HG02884 (cell line): ENCODE measurements around the gene HDGFL3.
A peak's percentile ranks its signal among the peaks of the same experiment; 100 is the strongest.

Experiments
- ATAC-seq: cut with Tn5 transposase; IDR thresholded peaks from one replicate; pipeline ENCODE4 v1.9.1; 2021; ENCODE audit warnings: mild to moderate bottlenecking, moderate library complexity; ENCODE audit not compliant: unreplicated experiment

HDGFL3 gene

DNA sequence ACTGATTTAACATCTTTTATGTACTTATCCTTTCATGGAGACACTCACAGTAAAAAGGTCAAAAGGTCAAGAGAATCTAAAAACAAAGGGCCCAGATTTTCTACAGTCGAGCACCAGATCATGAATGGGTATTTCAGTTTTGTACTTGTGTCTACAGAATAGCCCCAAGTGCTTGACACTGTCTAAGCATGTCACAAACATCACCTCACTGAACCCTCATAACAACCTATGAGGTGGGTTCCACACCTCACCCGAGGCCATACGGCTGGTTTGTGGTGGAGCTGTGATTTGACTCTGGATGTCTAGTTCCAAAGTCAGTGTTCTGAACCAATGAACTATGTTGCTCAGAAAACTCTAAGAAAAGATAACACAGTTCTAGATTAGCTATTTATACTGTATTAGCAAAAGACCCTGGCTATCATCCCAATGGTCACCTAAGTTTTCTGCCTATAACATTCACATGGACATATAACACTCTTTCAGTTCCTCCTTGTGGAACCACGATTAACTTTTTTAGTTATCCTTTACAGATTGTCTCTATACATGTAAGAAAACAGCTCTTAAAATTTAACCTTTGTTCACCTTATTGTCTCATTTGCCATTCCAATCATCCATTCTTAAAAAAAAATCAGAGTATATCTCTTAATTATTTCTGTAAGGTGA, 74.6 kb downstream of the HDGFL3 start:
- ATAC-seq: no peak

DNA sequence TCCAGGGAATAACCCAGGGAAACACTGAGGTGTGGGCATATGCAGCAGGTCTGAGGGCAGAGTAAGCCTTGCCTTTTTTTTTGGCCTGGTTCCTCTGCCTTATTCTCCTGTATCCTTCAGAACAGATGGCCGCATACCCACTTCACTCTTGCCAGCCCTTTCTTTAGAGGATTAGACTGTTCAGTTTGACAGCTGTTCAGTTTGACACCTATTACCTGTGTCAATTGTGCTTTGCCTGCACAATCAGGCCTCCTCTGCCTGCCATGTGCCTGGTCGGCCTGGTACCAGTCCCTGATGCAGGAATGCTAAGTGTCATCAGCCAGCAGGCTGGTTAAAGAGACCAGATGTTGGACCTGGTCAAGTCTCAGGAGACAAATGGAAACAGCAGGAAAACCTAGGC, 77.8 kb downstream of the HDGFL3 start:
- no peak for ATAC-seq

DNA sequence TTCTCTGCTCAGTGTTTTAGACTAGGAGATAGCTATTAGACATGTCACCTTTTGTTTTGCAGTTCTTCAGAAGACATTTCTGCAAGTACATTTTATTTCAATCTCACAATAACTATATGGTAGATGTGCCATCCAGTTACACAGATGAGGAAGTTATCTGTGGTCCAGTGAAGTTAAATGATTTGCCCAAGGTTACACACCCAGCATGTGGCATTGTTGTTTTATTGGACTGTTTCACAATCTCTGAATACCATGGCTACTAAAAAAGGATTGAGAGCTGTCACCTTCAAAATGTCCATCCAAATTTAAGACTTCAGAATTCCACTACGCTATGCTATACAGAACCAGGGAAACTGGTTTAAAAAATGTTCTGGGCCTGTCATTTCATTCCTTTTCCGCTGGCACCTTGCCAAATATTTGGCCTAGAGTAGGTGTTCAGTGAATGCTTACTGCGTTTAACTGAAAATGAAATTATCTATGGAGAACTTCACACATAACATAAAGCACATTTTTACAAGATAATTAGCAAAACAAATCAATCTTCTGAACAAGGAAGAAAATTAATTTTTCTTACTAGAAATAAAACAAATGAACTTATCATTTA, 80.0 kb downstream of the HDGFL3 start:
- no peak for ATAC-seq

DNA sequence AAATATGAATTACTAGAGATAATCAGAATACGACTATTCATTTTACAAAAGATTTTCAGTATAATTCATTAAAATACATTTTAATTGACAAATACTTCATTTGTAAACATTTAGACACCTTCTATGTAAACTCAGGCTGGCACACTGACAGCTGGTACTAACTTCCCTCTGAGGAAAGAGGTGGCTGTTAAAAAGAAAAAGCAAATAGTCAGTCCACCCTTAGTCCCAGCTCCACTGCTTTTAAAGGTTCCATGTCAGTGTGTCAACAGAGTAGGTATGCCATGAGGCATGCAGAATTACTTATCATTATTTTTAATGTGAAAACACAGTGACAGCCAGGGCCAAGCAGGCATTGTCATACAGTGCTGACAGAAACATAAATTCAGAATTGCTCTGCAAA, 84.1 kb downstream of the HDGFL3 start:
- no peak for ATAC-seq

DNA sequence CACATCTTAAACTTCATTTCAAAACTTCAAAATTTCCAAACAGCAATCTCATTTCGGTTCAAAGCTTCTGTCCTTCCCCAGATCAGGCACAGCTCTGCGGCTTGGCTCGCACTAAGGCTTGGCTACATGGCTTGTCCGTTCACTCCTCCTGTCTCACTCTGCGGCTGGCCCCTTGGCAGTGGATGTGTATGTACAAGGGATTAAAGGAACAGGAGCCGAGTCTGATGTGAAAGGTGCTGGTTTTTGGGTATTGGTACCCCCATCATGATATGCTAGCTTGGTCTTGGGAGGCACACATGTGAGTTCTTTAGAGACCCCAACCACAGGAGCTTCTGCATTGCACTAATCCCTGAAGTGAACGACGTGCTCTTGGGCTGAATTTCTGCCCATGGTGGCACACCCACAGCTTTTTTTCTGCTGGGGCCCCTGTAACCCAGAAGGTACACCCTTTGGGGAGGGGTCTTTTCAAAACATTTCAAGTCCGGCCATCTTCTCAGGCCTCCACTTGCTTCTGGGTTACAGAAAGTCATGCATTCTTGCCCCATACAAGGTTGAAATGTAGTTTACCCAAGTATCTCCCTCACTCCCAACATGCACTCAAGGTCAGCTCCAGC, 87.5 kb downstream of the HDGFL3 start:
- no peak for ATAC-seq

DNA sequence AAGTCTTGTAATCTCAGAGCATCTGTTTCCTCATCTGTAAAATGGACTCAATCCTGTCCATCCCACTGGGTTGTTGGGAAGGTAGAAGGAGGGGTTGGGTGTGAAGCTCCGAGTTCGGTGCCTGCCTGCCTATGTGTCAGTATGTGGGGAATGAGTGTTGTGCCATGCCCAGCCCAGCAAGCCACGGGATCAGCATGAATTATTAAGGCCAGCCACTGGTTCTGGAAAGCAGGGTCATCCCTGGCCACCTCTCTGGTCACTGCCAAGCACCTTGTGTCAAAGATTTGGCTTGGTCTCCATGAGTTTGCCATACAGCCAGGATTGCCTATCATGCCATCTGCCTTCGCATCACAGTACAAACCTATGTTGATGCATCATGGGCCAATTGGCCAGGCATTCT, 88.7 kb downstream of the HDGFL3 start:
- no peak for ATAC-seq

DNA sequence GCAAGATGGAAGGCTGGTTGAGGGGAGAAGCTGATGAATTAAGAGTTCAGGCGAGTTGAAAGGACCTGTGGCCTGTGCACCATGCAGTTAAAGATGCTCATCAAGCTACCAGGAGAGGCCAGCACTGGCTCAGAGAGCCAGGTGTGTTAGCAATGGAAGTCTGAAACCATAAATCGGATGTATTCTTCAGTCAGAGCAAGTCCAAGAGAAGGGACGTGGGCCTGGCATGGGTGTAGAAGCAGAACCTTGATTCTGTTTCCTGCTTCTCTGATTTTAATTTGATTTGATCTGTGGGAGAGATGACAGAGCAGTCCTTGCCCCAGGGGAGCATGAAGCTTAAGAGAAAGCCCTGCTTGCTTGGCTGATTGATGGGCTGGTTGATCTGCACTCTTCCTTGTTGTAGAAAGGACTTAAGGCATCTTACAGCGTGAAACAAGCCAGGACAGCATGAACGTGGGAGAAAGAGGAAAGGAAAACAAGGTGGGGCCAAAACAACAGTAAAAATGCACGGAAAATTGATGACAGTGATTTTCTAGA, 89.3 kb downstream of the HDGFL3 start:
- no peak for ATAC-seq

DNA sequence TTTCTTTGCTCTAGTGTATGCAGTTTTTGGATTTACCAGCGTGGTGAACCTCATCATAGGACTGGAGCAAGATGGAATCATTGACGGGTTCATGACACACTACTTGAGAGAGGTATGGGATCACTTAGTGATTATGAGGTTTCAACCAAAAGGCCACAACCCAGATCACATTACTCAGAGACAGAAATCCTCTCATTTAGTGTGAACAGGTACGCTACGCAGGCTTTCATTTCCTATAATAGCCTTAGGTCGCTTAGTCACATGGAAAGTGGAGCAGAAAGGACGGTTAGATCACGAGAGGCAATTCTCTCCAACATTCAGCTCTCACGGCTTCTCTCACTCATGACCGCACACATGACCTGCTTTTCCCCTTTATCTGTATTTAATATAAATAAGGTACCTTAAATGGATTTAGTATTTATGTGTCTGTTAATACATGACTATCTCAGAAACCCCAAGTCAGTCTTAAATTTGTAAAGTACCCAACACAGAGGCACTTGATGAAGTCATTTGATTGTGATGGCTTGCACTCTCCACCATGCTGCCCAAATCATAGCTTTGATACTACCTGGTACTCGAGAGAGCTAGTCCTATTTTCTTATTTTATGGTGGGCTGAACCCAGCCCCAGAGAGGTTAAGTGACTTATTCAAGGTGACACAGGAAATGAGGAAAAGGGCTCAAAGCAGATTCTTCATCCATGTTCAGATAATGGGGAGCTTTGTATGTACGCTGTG, 91.6 kb downstream of the HDGFL3 start:
- peak; percentile 62 for ATAC-seq

DNA sequence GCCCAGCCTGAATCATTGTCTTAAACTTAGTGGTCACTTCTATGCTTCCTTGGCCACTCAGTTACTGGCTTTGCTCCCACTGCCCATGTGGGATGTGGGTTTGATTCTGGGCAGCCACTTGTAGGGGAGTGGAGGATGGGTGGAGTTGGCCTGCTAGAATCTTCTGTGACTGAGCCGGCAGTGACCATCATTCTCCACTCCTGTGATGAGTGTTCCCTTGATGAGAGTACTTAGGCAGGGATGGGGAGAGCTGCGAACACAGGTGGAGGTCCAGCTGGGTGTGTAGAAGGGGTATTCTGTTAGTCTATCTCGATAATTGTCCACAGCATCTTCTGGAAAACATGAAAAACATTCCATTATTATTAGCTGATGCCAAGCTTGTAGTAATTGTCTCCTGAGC, 92.2 kb downstream of the HDGFL3 start:
- ATAC-seq: no peak

DNA sequence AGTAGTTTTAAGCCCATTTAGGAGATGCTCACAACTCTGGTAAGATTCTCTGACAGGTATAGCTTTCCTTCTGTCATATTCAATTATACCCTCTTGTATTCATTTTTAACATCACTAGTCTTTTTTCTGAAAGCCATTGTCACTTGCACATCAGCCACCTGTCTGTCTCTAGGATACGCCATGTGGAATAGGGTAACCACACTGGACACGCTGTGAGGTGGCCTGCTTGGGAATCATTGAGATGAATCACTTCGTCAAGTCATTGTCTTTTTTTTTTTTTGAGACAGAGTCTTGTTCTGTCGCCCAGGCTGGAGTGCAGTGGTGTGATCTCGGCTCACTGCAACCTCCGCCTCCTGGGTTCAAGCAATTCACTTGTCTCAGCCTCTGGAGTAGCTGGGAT, 92.8 kb downstream of the HDGFL3 start:
- no peak for ATAC-seq

DNA sequence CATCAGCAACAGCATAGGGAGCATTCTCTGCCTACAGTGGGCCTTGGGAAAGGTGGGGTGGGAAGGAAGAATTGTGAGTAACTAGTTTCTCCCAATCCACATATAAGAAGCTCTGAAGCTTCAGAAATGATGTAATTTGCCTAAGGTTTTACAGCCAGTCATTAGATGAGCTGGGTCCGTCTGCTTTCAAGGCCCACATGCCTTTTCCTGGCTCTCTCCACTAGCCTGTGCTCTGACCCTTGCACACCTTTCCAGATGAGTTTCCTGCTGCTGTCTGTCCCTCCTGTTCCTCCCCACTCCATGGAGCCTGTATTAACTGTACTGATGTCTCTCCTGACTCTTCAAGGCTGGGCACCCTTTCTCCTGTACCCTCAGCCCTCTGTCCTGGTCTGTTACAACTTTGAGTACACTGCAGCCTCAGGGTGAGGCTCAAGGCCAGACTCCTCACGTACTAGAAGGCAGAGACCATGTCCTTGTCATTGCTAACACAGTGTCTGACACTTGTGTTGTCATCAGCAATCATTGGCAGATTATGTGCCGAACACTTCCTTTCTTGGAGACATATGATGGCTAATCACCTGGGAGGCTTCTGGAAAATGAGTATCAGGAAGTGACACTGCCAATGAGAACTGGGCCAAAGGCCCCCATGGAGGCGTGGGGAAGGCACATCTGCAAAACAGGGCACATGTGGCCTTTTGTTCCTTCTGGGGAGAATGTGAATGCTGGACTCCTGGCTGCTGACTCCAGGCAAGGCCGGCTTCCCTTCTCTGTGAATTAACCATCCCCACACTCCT, 93.5 kb downstream of the HDGFL3 start:
- no peak for ATAC-seq

DNA sequence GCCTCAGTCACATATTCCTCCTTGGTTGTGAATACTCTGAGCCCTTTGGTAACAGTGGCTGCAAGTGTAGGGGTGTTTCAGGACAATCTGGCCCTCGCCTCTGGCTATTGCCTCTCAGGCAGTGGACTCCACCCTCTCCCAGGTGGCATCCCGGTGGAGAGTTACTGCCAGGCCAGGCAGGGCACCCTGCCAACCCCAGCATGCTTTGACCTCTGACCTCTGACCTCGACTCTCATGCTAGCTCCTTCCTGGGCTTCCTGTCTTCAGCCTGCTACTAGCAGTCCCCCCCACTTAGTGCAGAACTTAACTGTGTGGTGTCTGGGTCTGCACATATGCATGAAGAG, 94.7 kb downstream of the HDGFL3 start:
- no peak for ATAC-seq

DNA sequence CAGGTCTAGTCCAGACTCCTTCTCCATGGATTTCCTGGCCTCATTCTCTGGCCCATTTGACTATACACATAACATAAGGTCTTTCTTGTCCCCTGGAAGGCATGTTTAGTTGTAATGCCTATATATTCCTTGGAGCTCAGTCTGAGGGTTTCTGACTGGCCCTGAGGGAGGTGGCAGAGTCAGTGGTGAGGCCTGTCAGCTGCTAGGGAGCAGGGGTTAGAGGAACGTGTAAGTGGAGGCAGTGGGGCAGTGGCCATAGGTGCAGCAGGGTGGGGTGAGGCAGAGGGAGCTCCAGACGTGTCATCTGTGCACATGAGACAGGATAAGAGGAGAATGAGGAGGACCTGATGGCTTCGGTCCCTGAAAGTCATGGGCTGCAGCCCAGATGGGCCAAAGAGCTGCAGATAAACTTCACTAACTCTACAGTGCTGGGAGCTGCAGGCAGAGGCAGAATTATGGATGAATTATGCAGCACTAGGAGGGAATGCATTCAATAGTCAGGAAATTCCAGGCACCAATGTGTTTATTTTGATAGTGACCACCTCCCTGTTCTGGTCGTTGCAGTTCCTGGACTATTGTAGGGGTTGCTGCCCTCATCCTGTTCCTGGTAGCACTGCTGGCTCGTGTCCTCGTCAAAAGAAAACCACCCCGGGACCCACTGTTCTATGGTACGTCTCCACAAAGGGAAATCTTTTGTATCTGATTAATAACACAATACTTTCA, 95.2 kb downstream of the HDGFL3 start:
- ATAC-seq: no peak

DNA sequence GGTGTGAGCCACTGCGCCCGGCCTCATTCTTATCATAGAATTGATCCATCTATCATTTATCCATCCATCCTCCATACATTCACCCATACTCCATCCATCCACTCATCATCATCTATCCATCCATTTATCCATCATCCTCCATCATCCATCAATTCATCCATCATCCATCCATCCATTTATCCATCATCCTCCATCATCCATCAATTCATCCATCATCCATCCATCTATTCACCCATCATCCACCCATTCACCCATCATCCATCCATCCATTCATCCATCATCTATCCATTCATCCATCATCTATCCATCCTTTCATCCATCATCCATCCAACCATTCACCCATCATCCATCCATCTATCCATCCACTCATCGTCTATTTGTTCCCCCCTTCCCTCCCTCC, 96.5 kb downstream of the HDGFL3 start:
- no peak for ATAC-seq

DNA sequence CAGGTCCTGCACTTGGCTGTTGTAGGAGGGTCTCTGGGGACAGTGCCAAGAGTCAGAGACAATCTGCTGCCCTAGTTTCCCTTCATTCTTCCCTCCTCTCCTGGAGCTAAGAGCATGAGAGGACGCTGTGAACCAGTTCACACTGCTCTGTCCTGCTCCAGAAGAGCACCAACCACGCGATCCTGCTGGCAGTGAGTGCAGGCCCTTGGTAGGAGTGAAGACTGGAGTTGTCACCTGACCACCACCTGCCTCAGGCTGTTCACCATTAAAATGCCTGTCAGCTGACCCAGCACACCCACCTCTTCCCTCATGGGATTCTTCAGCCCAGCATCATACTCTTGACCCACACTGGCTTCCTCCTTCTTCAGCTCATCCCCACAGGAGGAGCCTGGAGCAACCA, 97.2 kb downstream of the HDGFL3 start:
- no peak for ATAC-seq

DNA sequence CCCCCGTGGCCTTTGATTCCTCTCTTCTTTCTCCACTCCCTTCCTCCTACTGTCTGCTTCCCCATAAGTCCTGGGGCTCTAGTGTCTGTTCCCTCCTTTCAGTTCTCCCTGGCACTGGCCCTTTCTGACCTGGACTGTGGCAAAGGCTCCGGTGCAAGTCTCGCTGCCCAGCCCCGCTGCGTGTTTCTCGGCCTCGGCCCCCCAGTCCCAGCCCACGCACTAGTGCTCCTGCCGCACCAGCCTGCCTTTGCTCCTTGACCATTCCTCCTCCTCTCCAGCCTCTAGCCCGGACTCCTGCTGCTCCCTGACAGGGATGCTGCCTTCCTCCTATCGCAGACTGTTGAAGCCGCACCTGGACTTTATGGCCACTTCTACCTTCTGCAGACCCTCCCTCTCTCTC, 98.1 kb downstream of the HDGFL3 start:
- no peak for ATAC-seq

DNA sequence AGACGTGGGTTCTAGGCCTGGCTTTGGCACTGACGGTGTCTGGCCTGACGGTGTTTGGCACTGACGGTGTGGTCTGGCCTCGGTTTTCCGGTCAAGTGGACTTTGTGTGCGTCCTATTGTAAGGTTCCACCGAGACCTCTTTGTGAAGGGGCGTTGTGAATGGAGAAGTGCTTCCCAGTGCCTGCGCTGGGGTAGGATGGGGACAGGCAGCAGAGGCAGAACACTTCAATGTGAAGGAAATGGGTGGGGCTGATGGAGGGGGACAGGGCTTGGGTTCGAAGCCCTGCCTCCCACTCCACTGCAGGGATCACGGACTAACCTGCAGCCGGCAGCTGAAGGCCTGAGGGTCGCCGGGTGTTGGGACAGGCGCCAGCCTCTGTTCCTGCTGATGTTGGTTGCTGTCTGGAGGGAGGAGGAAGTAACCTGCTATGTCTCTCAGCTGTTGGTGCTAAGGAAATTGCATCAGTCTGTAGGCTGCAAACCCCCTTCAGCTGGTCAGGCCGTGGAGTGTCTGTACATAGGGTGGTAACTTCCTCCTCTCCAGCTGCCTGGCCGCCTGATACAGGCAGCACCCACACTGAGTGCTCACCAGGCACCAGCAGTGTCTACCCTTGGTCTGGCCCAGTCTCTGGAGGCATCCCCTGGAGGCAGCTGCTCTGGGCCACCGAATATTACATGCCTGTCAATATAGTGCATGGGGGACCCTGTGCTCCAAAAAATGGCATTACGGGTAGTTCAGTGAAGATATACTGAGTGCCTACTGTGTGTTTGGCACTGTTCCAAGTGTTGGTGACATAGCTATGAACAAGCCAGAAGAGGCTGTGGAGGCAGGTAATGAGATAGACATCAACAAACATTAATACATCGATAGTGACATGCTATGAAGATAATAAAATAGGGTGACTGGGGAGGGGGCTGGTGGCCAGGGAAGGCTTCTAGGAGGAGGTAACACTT, 99.1 kb downstream of the HDGFL3 start:
- ATAC-seq: peak; percentile 42

DNA sequence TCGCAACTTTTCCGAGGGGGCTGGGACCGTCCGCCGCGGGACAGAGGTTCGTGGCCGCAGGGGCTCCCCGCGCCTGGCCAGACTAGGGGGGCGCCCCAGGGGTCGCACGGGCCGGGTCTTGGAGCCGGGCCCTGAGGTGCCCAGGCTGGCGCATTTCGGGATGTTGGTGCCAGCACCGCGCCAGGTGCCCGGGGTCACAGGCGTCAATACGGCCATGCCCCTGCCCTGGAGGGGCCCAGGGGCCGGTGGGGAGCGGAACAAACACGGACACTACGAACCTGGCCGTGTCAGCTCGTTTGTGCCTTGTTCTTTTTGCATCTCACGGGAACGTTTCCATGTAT, 99.8 kb downstream of the HDGFL3 start:
- no peak for ATAC-seq
